Kidney epithelial cell (primary cell): ENCODE results near the gene BEND5. TPM values are rescaled to one million over a fixed set of nuclear protein-coding genes. Genes with fewer than 3 reads are reported as not detected.

Source experiments
- DNase-seq: peaks from one replicate; pipeline ENCODE4 v3.0.0-alpha.2; 2010; ENCODE audit warnings: low read depth
- H3K27me3 ChIP-seq: 2 replicates; pipeline ENCODE4 v1.6.0; 2011; ENCODE audit warnings: low read length; ENCODE audit not compliant: control insufficient read depth, insufficient read depth
- H3K36me3 ChIP-seq: 2 replicates; pipeline ENCODE4 v1.5.1; 2011; ENCODE audit warnings: low read length; ENCODE audit not compliant: control insufficient read depth, insufficient read depth
- H3K4me3 ChIP-seq: 2 replicates; pipeline ENCODE4 v1.5.1; 2011; ENCODE audit warnings: low read depth, mild to moderate bottlenecking, control low read depth, low read length
- total RNA-seq: library from RNA; depleted of rRNA; stranded (reverse); fragments of >200 nt; gene quantifications from 2 replicates; pipeline ENCODE4 v1.2.3, GENCODE V29; 2015
- TF ChIP-seq, protein P1 (sequence below): IDR thresholded peaks from 2 replicates; pipeline ENCODE4 v1.5.1; 2011; ENCODE audit warnings: mild to moderate bottlenecking, moderate library complexity, low read length, control low read depth, inconsistent platforms; ENCODE audit not compliant: insufficient read depth, poor library complexity, severe bottlenecking

Gene BEND5
- total RNA-seq, 1 donor from 2014 or later = 4.2 TPM

- Histone ChIP-seq H3K4me3 (no peak overlapping the region), H3K36me3 (no peaks in the 10 kb centered on the region), H3K27me3 (no peaks in the 10 kb centered on the region)
- DNase-seq = no peak
- TF ChIP-seq, protein P1, sequence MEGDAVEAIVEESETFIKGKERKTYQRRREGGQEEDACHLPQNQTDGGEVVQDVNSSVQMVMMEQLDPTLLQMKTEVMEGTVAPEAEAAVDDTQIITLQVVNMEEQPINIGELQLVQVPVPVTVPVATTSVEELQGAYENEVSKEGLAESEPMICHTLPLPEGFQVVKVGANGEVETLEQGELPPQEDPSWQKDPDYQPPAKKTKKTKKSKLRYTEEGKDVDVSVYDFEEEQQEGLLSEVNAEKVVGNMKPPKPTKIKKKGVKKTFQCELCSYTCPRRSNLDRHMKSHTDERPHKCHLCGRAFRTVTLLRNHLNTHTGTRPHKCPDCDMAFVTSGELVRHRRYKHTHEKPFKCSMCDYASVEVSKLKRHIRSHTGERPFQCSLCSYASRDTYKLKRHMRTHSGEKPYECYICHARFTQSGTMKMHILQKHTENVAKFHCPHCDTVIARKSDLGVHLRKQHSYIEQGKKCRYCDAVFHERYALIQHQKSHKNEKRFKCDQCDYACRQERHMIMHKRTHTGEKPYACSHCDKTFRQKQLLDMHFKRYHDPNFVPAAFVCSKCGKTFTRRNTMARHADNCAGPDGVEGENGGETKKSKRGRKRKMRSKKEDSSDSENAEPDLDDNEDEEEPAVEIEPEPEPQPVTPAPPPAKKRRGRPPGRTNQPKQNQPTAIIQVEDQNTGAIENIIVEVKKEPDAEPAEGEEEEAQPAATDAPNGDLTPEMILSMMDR = no peak
Measured at GRCh38 chr1:48740621-48741020, 36.1 kb downstream of the BEND5 start.

DNA sequence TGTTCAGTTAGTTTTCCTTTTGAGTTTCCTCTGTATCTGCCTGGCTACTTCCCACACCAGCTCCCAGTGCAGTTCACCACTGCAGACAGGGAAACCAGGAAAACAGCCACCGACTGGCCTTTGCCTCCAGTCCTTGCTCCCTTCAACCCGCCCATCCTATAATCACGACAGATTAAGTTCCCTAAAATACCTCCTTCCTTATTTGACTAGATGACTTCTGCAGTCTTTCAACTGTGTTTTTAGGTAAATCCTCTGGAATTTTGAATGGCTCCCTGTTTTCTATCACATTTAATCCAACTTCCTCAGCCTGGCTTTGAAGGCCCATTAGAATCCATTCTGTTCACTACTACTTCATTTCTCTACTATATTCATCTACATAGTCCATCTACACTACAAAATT is 37.6 kb downstream of the BEND5 start:
- Histone ChIP-seq H3K4me3 (no peak overlapping the region), H3K27me3 (no peaks in the 10 kb centered on the region), H3K36me3 (no peaks in the 10 kb centered on the region)
- DNase-seq = no peak
- TF ChIP-seq, protein P1 = no peak

GRCh38 chr1:48738356-48738755 is 38.3 kb downstream of the BEND5 start:
- no peak overlapping the region for H3K4me3 ChIP-seq
- no peaks in the 10 kb centered on the region for H3K36me3 ChIP-seq
- no peaks in the 10 kb centered on the region for H3K27me3 ChIP-seq
- DNase-seq = no peak
- TF ChIP-seq, protein P1 = no peak

- no peak overlapping the region for H3K4me3 ChIP-seq
- TF ChIP-seq, protein P1 = no peak
- no peaks in the 10 kb centered on the region for H3K27me3 ChIP-seq
- H3K36me3 ChIP-seq = no peaks in the 10 kb centered on the region
- no peak for DNase-seq
Measured at GRCh38 chr1:48735796-48736195, 40.9 kb downstream of the BEND5 start.

GRCh38 chr1:48730164-48730910 is 46.4 kb downstream of the BEND5 start:
- TF ChIP-seq, protein P1 = no peak
- DNase-seq = no peak
- Histone ChIP-seq H3K36me3 (no peaks in the 10 kb centered on the region), H3K27me3 (no peaks in the 10 kb centered on the region), H3K4me3 (no peak overlapping the region)

GRCh38 chr1:48728584-48728983 is 48.1 kb downstream of the BEND5 start:
- DNase-seq = no peak
- no peaks in the 10 kb centered on the region for H3K27me3 ChIP-seq

More at GRCh38 chr1:48728584-48728983, 48.1 kb downstream of the BEND5 start:
- TF ChIP-seq, protein P1 = no peak
- Histone ChIP-seq H3K36me3 (no peaks in the 10 kb centered on the region), H3K4me3 (no peak overlapping the region)
